Ectodermal cell (in vitro differentiated cells): ENCODE measurements around the gene CPOX.

ENCODE experiments used
- H3K27ac ChIP-seq: 2 replicates; pipeline ENCODE4 v1.7.0; 2013; ENCODE audit warnings: mild to moderate bottlenecking, low read depth, low read length; ENCODE audit not compliant: insufficient read depth, poor library complexity, severe bottlenecking
- H3K27me3 ChIP-seq: 2 replicates; pipeline ENCODE4 v1.7.0; 2013; ENCODE audit warnings: mild to moderate bottlenecking, low read length; ENCODE audit not compliant: insufficient read depth, control insufficient read depth, poor library complexity, severe bottlenecking
- H3K36me3 ChIP-seq: one replicate; pipeline ENCODE4 v1.7.0; 2013; ENCODE audit warnings: low read length; ENCODE audit not compliant: control insufficient read depth, insufficient read depth
- H3K4me1 ChIP-seq: one replicate; pipeline ENCODE4 v1.7.0; 2013; ENCODE audit warnings: low read length; ENCODE audit not compliant: control insufficient read depth, insufficient read depth
- H3K4me3 ChIP-seq: 2 replicates; pipeline ENCODE4 v1.7.0; 2013; ENCODE audit warnings: low read depth, low read length, control low read depth; ENCODE audit not compliant: insufficient read depth
- H3K9me3 ChIP-seq: 2 replicates; pipeline ENCODE4 v1.7.0; 2013; ENCODE audit warnings: mild to moderate bottlenecking, low read length, moderate library complexity; ENCODE audit not compliant: control insufficient read depth
- WGBS, 2 experiments: methylation state at CpG; one replicate each; pipeline ENCODE4 v1.1.7; 2013; ENCODE audit warnings: missing lambda C conversion rate in 2 of 2; 5-methylcytosine and 5-hydroxymethylcytosine counted together

The CPOX gene

DNA sequence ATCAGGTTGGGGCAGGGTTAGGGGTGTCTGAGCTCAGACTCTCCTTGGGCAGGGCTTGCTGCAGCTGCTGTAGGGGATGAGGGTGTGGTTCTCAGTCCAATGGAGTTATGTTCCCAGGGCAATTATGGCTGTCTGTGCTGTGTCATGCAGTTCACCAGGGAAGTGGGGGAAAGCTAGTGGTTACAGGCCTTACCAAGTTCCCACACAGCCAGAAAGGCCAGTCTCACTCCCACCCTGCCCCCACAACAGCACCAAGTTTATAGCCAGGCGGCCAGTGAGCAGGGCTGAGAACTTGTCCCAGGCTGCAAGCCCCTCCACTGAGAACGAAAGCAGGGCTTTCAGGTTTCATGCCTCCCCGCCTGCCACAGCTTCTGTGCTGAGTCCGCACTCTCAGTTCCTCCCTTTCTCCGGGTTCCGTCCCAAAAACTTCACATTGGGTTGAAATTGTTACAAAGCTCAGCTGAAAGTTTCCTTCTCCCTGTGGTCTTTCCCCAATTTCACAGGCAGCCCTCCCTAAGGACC is 19.6 kb upstream of the CPOX start:
- Histone ChIP-seq H3K27me3 (no peaks in the 10 kb centered on the region), H3K27ac (no peak overlapping the region), H3K4me3 (no peak overlapping the region), H3K9me3 (no peaks in the 10 kb centered on the region), H3K4me1 (no peaks in the 10 kb centered on the region), H3K36me3 (no peaks in the 10 kb centered on the region)
- 91 to 95% methylated on average over 6 of the region's 6 CpGs for WGBS, 2 experiments

DNA sequence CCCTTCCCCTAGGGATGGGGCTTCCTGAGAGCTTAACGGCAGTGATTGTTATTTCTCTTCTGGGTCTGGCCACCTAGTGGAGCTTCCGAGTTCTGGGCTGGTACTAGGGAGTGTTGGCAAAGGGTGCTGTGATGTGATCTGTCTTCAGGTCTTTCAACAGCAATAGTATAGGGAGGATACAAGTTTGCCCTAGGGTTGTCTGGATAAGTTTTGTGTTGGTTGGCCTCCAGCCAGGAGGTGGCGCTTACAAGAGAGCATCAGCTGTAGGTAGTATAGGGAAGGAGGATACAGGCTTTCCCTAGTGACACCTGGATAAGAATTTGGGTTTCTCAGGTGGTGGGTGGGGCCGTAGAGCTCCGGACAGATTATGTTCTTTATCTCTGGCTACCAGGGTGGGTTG is 19.2 kb upstream of the CPOX start:
- no peak overlapping the region for H3K27ac ChIP-seq
- H3K9me3 ChIP-seq, result no peaks in the 10 kb centered on the region
- H3K36me3 ChIP-seq, result no peaks in the 10 kb centered on the region
- WGBS, 2 experiments, result 82 to 86% methylated on average over 5 of the region's 5 CpGs
- no peaks in the 10 kb centered on the region for H3K27me3 ChIP-seq
- no peak overlapping the region for H3K4me3 ChIP-seq
- no peaks in the 10 kb centered on the region for H3K4me1 ChIP-seq

- no peaks in the 10 kb centered on the region for H3K27me3 ChIP-seq
- no CpG with 5 or more reads among the region's 2 CpGs for WGBS, 2 experiments
- no peak overlapping the region for H3K4me3 ChIP-seq
These were observed 14.6 kb upstream of the CPOX start for GRCh38 chr3:98608029-98608428.

GRCh38 chr3:98603580-98603979 is 10.2 kb upstream of the CPOX start:
- Histone ChIP-seq H3K9me3 (no peaks in the 10 kb centered on the region), H3K27ac (no peak overlapping the region)

More at GRCh38 chr3:98608029-98608428, 14.6 kb upstream of the CPOX start:
- H3K9me3 ChIP-seq, result no peaks in the 10 kb centered on the region
- H3K36me3 ChIP-seq, result no peaks in the 10 kb centered on the region
- H3K27ac ChIP-seq, result no peak overlapping the region
- H3K4me1 ChIP-seq, result no peaks in the 10 kb centered on the region

GRCh38 chr3:98602078-98602678 is 8.8 kb upstream of the CPOX start:
- Histone ChIP-seq H3K4me1 (no peaks in the 10 kb centered on the region), H3K4me3 (no peak overlapping the region), H3K9me3 (no peaks in the 10 kb centered on the region), H3K27ac (no peak overlapping the region), H3K36me3 (no peaks in the 10 kb centered on the region), H3K27me3 (no peaks in the 10 kb centered on the region)
- 22 to 30% methylated on average over 4 of the region's 4 CpGs for whole genome bisulfite sequencing, 2 experiments

More at GRCh38 chr3:98603580-98603979, 10.2 kb upstream of the CPOX start:
- no peaks in the 10 kb centered on the region for H3K4me1 ChIP-seq
- H3K4me3 ChIP-seq, result no peak overlapping the region
- no peaks in the 10 kb centered on the region for H3K36me3 ChIP-seq
- no peaks in the 10 kb centered on the region for H3K27me3 ChIP-seq

DNA sequence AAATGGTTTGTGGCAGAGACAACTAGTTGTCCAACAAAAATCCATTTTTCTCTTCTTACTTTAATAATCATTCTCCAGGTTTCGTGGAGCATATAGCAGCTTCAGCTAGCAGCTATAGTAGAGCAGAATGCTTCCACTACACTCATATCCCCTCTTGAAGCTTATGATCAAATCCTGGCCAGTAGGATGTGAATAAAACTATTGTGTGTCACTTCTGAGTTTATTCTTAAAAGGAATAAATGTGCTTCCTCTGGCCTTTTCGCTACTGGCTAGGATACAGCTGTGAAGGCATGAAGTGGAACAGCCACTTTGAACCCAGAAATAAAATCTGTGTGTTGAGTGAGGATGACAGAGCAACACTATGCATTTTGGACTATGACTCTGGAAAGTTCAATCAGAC is 7.8 kb upstream of the CPOX start:
- Histone ChIP-seq H3K4me3 (no peak overlapping the region), H3K9me3 (no peaks in the 10 kb centered on the region), H3K27ac (no peak overlapping the region), H3K4me1 (no peaks in the 10 kb centered on the region), H3K36me3 (no peaks in the 10 kb centered on the region), H3K27me3 (no peaks in the 10 kb centered on the region)
- 86% methylated on average over 2 of the region's 2 CpGs for WGBS, 2 experiments

DNA sequence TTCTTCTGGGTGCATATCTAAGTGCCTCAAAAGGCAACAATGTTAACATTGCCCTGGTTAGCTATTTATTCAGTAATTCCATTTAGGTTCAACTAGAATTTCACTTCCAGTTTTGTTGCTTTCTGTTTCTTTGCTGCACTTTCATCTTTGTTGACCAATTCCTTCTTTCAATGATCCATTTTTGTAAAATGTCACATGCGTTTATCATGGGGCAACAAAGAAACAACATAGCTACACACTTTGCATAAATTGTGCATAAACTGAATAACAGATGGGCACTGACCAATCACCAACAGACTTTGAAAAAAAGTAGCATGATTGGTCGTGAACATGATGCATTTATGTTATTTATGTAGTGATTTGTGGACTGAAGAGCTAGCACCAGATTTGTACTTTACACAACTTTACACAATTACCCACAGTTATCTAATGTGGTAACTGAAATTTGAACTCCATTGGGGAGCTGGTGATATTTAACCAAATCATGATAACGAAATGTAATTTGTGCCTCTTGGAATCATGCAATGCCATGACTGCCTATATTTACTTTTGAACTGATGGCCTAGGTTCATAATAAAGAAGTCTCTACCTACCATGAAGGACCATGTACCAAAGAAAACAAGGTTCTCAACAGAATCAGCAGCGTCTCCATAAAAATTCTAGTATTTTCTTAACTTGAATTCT is 7.1 kb upstream of the CPOX start:
- H3K4me3 ChIP-seq, result no peak overlapping the region
- H3K9me3 ChIP-seq, result no peaks in the 10 kb centered on the region
- H3K4me1 ChIP-seq, result no peaks in the 10 kb centered on the region
- H3K36me3 ChIP-seq, result no peaks in the 10 kb centered on the region
- H3K27ac ChIP-seq, result no peak overlapping the region
- WGBS, 2 experiments, result 90 to 94% methylated on average over 3 to 4 of the region's 4 CpGs
- no peaks in the 10 kb centered on the region for H3K27me3 ChIP-seq

DNA sequence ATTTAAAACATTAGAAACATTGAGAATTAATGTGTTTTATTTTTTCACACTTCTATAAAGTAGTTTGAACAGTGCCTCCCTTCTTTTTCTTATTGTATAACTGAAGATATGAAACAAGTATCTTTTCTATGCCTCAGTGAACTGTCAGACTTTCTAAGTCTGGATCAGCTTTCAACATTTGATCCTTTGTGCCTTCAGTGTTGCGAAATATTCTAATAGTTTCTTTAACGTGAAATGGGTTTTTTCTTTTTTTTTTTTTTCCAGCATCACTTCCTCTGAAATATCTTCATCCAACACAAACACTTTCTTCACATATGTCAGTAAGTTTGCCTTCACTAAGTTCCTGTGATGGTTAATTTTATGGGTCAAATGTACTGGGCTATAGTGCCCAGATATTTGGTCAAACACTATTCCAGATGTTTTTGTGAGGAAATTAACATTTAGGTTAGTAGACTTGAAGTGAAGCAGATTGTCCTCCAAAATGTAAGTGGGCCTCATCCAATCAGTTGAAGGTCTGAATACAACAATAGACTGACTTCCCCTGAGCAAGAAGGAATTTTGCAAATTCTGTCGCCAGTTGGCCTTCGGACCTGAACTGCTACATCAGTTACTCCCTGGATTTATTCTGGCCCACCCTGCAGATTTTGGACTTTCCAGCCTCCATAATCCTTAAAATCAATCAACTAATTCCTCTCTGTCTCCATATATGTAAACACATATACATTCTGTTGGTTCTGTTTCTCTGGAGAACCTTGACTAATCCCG is 6.4 kb upstream of the CPOX start:
- Histone ChIP-seq H3K27ac (no peak overlapping the region), H3K4me3 (no peak overlapping the region), H3K9me3 (no peaks in the 10 kb centered on the region), H3K27me3 (no peaks in the 10 kb centered on the region), H3K36me3 (no peaks in the 10 kb centered on the region), H3K4me1 (no peaks in the 10 kb centered on the region)
- WGBS, 2 experiments, result 83 to 88% methylated on average over 4 to 5 of the region's 5 CpGs

DNA sequence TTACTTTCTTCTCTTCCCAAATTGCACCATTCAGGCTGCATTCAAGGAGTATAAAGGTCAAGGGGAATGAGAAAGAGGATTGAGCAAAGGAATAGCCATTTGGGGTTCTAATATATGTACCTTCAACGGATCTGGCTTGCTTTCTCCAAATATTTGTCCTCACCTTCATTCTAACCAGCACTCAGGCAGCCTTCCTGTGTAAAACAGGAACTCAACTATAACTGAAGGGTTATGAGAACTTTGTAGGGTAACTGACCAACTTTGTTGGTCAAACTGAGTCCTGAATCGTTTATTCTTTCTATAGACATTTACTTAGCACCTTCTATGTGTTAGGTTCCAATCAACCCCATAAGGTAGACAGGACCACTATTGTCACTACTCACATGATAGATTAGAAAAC is 5.1 kb upstream of the CPOX start:
- Histone ChIP-seq H3K4me1 (no peaks in the 10 kb centered on the region), H3K27ac (no peak overlapping the region), H3K9me3 (no peaks in the 10 kb centered on the region), H3K4me3 (no peak overlapping the region), H3K27me3 (no peaks in the 10 kb centered on the region), H3K36me3 (no peaks in the 10 kb centered on the region)
- 60 to 89% methylated on average over 1 to 2 of the region's 2 CpGs for WGBS, 2 experiments
